ENCODE data around the gene EXTL2. TPM values are rescaled to one million over a fixed set of nuclear protein-coding genes. Genes with fewer than 3 reads are reported as not detected.

Gene EXTL2
- 39.5 and 48.8 TPM in 2 replicates for total RNA-seq

GRCh38 chr1:100894603-100895539 is at the start of gene EXTL2:
EXTL2 (minus strand) TSS chr1:100894842; CDS start chr1:100888757, 6,085 bp downstream.

DNA sequence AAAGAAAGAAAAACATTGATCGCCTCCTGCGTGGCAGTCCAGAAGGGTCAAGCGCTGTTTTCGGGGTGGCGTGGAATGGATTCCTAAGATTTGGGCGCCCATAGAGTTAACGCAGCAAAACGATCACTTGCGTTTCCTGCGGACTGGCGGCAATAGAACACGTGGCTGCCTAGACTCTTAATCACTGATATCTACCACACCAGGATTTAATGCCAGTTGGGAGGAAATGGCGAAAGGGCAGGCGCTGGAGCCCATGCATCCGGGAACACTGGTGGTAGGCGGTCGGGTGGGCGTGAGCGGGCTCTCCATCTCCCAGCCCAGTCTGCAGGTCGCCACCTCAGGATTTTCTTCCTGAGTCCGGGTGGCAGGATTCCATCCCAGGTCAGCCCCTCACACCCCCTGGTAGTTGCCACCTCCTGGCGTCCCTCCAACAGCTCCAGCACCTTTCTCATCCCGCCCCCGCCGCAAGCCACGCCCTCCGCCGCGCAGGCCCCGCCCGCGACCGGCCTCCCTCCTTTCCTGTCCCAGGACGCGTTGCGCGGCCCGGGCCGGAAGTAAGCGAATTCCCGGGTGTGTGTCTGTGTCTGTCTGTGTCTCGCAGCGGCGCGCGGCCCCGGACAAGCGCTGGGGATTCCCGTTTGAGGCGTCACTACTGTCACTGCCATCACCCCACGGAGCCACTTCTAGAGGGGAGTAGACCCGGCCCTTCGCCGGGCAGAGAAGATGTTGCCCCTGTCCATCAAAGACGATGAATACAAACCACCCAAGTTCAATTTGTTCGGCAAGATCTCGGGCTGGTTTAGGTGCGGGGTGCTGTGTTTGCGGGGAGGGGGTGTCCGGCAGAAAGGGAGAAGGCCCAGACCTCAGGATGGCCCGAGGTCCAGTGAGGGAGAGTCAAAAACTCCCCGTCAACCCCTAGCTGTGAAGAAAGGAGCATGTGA is 1.2 kb upstream of the EXTL2 start, which contains the start of gene SLC30A7:
Gene SLC30A7 (plus strand): TSS at position 551 of the 941 bp plus-strand sequence. CDS start 173 bp downstream, at position 724.

Other genes starting within 250 kb of the EXTL2 start
- 7.1 and 10.4 TPM in 2 replicates for gene VCAM1, start 175.1 kb downstream of the EXTL2 start, total RNA-seq
- 68.6 and 79.0 TPM in 2 replicates for gene SLC30A7, start 1.2 kb upstream of the EXTL2 start, total RNA-seq
- 33.1 and 35.0 TPM in 2 replicates for gene DPH5, start 130.9 kb upstream of the EXTL2 start, total RNA-seq